GM21526 (cell line): ENCODE measurements around the gene ROBO3.

Source experiments
- ATAC-seq: cut with Tn5 transposase; IDR thresholded peaks from one replicate; pipeline ENCODE4 v1.9.1; 2021; ENCODE audit warnings: moderate library complexity; ENCODE audit not compliant: unreplicated experiment, low FRiP score

ROBO3 gene

GRCh38 chr11:124890151-124890550 is 24.9 kb downstream of the ROBO3 start:
- no peak for ATAC-seq

DNA sequence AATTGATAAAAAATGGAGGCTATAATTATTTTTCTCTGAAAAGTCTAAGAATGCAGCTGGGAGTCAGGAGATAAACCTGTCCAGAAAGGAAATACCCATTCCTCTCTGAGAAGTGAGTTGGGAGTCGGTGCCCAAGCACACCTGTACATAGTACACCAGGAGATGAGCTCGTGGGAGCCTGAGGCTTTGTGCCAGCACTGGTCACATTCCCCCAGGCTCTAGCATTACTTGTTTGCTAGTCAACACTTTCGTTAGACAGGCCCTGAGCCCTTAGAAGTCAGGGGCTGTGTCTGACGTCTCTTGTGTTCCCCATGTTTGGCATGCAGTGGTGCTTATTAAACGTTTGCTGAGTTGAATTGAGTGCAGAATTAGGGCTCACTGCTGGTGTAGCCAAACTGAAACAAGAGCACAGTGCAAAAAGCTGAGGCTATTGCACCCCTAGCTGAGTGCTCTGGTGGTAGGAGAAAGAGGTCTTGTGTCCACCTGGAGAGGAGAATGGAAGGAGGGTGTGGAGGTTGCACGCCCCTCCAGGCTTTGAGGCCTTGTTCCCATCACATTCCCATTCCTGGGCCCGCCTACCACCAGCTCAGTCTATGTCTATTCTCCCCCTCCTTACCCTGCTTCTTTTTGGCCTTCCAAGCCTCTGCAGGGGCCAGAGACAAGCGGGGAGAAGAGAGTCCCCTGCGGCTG is 25.6 kb downstream of the ROBO3 start:
- no peak for ATAC-seq

- no peak for ATAC-seq
Observed at GRCh38 chr11:124891373-124891861, 26.2 kb downstream of the ROBO3 start.

DNA sequence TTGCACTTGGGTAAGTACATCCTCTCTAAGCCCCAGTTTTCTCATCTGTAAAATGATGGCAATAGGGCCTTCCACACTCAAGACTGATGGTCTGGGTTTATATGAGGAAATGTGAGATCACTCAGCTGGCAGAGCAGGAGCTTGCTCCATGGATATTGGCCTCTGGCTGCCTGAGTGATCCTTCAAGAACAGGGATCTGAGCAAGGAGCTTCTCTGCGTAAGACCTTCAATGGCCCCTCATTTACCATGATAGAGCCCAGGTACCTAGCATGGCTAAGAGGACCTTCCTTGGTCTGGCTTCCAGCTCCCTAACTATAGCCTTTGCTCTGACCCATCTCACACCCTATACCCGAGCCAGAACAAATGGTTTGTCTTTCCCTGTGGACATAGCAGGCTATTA is 26.9 kb downstream of the ROBO3 start:
- ATAC-seq: no peak

DNA sequence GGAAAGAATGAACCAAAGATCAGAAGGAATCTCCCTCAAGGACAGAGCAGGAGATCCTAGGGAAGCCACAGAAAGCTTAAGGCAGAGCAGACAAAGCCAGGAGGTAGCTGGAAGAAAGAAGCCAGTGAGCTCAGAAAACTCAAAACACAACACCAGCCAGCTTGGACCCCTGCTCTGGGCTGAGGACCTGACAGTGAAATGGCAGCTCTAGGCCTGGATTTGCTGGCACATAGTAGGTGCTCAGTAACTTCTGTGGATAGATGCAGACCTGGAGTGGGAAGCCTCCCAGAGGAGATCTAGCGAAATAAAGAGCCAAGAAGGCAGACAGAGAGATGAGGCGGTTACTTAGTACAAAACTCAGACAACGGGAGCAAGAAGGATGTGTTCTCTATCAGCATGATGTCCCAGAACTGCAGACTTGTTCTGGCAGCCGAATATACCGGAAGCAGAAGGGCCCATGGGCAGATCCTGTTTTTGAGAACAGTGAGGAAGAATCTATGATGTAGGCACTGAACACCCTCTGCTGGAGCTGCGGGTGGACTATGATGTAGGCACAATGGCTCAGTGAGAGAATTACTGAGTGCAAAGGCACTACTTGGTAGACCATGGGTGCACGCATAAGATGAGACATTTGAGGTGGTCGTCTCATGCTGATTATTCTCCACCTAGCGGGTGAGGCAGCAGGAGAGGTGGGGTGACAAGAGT is 27.7 kb downstream of the ROBO3 start:
- no peak for ATAC-seq

DNA sequence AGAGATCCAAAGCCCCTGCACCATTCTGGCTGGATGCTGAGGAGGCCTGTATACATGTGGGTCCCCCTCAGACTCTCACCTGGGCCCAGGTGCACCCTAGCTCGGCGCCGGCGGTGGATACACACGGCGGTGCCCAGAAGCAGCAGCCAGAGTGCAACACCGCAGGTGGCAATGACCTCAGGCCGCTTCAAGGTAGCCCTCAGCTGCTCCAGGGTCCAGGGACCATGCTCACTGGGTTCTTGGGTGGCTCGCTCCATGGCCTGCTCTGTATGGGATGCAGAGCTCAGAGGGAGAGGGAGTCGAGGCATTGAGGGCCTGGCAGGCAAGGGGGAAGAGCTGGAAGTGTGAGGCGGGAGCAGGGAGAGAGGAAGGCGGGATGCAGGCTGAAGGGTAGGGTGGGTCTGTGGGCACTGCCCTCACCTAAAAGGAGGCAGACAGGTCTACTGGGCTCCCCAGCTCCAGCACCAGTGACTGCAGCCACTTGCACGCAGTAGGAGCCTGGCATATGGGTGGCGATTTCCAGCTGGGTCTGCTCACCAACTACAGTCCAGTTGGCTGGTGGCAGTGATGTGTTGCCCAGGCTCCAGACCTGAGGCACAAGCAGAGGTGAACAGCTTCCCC is 28.7 kb downstream of the ROBO3 start:
- ATAC-seq: no peak

- ATAC-seq: no peak
Observed at GRCh38 chr11:124894606-124895430, 29.6 kb downstream of the ROBO3 start.

DNA sequence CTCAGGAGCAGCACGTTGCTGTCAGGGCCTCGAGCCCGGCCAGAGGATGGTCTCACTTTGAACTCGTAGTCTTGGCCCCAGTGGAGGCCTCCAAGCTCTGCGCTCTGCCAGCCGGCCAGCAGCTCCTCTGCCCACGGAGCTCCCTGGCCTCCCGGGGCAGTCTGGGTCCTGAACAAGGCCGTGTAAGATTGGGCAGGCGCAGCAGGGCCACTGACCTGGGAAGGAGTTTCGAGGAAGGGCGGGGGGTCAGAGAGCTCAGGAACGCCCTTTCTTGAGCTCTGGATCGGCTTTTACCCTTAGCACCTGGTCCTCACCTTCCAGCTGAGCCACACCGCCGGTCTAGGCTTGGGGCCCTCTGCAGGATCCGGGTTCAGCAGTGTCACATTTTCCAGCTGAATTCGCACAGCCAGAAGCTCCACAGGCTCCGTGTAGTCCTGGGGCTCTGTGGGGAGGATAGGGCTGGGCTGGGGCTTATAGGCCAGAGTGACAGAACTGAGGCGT is 30.3 kb downstream of the ROBO3 start:
- ATAC-seq: no peak

DNA sequence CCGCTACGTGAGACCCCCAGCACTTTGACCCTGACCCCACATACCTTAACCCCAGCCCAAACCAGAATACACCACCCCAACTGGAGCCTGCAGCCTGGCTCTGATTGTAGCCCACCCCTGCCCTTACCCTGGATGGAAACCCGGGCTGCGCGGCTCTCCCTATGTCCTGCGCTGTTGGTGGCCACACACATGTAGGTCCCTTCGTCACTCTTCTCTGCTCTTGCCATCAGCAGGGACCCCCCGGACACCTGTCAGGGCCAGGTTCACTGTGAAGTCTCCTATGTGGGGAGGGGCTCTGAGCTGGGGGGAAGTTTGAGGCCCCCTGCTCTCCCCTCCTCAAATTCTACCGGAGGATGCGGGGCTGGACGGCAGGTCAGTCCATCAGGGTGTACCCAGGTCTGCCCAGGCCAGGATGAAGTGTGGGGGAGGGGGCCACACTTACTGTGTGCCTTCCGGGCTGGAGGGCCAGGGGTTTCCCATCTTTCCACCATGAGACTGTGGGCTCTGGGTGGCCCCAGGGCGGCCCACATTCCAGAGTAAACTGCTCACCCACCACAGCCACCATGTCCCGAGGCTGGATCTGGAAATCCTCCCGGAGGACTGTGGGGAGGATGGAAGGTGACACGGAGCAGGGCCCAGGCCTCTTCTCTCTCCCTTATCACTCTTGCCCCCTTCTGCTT is 31.0 kb downstream of the ROBO3 start:
- ATAC-seq: no peak

DNA sequence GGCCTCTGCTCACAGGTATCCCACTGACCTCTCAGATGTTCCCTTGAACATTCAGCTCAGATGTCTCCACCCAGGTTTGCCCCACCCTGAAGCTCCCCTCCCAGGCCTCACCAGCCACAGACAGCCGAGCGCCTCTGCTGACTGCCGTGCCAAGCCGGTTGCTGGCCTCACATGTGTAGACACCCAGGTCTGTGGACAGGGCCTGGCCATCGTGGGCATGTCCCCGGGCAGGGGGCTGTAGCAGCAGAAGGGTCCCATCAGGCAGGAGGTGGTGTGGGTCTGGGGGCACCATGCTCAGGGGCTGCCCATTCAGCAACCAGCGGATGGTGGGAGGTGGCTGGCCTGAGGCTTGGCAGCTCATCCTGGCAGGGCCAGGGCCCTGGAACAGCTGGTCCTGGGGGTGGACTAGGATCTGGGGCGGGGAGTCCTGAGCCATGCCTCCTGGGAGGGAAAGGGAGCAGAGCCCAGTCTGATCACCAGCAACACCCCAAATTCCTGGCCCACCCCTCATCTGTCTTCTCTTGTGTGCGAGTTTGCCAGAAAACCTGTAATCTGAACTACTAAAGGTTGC is 31.7 kb downstream of the ROBO3 start:
- ATAC-seq: no peak

DNA sequence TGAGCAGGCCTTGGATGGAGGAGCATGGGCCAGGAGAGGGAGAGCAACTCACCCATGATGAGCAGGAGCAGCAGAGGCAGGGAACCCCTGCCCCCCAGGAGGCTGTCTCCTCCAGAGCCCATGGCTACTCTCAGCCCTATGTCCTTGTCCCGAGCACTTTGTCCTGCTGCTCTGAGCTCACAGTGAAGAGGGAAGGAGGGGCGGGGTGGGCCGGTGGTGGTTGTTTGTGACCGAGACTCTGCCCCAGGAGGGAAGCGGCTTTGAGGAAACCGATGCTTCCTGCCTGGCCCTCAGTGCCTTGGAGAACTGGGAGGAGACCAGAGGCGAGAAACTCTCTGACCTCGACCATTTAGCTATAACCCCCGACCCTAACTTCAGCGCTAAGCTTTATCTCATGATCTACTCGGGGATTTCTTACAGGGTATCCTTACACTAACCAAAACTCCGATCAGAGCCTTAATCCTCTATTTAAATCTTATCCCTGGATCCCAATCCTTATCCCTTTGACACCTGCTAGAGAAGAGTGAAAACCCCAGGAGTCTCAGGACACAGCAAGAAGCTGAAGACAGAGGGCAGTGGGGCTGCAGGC is 32.5 kb downstream of the ROBO3 start, which contains the start of gene ROBO4:
ROBO4 (minus strand) TSS at position 192 of the 589 bp plus-strand sequence; CDS start at position 122, 70 bp downstream.
- ATAC-seq: no peak

- no peak for ATAC-seq
Observed at GRCh38 chr11:124898263-124898680, 33.0 kb downstream of the ROBO3 start.

DNA sequence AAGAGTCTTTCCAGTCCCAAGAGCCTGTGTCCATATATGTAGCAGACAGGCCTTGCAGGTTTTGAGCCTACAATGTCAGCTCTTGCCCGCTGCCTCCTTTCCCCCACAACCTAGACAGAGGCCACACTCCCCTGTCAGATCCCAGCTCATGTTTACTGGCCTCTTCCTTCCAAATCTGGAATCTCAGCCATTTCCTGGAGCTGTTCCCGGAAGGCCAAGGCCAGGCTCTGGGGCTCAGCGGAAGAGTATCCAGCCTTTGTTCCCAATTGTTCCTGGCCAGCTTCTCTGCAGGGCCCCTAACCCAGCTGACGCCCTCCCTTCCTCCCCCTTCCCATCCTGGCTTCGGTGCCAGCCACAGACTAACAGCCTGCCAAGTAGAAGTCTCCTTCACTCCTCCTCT is 33.5 kb downstream of the ROBO3 start:
- no peak for ATAC-seq

- ATAC-seq: no peak
Observed at GRCh38 chr11:124899383-124900145, 34.3 kb downstream of the ROBO3 start.

DNA sequence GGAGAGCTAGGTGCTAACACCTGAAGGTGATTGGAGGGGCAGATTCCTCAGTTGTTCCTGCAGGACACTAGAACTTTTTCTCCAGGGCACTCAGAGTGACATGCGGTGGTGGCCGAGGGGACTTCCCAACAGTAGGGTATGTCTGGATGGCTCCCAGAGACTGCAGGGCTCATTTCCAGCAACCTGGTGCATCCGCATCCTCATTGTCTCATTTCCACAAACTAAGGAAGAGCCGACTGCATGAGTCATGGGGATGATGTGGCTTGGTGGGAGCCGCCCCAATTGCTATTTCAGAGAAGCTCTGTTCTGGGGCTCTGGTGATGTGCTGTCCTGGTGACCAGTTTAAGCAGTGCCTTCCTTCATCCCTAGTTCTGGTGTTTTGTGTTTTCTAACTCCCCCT is 35.2 kb downstream of the ROBO3 start:
- ATAC-seq: no peak

DNA sequence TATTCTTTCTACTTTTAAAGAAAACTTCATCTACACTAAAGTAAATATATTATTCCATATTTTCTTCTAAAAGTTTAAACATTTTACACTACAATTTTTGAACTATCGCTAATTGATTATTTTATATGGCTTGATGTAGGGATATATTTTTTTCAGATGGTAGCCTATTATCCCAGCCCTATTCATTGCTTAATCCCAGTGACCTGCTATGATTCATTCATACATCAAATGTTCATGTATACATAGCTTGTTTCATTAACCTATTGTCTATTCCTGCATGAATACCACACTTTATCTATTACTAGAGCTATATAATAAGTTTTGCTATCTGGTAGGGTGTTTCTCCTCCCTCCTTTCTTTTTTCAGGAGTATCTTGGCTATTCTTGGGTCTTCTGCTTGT is 37.4 kb downstream of the ROBO3 start:
- ATAC-seq: no peak

GRCh38 chr11:124915541-124916369 is 50.5 kb downstream of the ROBO3 start:
- no peak for ATAC-seq

- no peak for ATAC-seq
Observed at GRCh38 chr11:124916370-124916710, 51.1 kb downstream of the ROBO3 start.
